Cardiac ventricle fibroblast (primary cell): ENCODE measurements around the gene SF3B6. TPM values are rescaled to one million over a fixed set of nuclear protein-coding genes. Genes with fewer than 3 reads are reported as not detected.

Experiments
- total RNA-seq: library from RNA; depleted of rRNA; stranded (reverse); fragments of >200 nt; gene quantifications from 2 replicates; pipeline ENCODE4 v1.2.3, GENCODE V29; 2015

SF3B6 gene
- total RNA-seq, result 137 and 168 TPM in 2 replicates

GRCh38 chr2:24075915-24076848 is at the start of gene SF3B6:
Gene SF3B6, minus strand, starts transcription at chr2:24076326. Its CDS starts 97 bp downstream, at chr2:24076229.

GRCh38 chr2:24123195-24123921 is 47.2 kb upstream of the SF3B6 start, which contains the start of the genes FAM228B and PFN4:
Gene FAM228B, plus strand, starts transcription at chr2:24123469. Its CDS starts 893 bp downstream, at chr2:24124362.
Gene PFN4, minus strand, starts transcription at chr2:24123334. Its CDS starts 799 bp downstream, at chr2:24122535.

DNA sequence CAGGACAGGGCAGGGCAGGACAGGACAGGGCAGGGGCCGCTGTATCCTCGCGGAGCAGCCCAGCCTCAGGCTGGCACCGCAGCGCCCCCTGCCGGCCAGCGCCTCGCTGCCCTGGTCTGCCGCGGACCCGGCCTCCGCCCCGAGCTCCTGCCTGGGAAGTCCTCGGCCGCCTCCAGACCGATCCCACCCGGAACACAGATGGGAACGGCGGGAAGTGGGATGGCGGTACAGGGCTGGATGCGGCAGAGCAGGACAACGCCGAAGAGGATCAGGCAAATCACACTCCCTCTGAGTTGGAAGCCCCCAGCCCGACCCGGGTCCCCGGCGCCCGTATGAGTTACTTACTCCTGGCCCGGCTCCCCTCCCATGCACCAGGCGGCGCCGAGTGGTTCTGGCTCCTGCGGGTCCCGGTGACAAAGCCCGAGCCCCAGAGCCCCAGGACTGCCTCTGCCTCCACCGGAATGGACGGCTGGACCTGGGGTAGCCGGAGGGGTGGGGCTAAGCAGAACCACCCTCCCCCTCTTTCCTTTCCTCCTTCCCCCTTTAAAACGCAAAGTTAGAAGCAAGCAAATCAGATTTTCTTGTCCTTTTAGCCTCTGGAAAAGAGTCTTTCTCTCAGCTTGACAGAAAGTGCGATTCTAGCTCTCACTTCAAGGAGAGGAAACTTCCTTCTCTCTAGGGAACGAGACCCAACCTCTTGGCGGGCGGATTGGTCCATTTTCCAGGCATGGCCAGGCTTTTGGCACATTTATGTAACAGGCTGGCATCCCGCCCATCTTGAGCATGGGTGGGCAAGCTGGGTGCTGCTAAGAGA is 8.5 kb upstream of the SF3B6 start, which contains the start of gene TP53I3:
TSS of gene TP53I3 (minus strand) at position 449 of the 814 bp plus-strand sequence. CDS start 508 bp downstream, outside the sequence.

DNA sequence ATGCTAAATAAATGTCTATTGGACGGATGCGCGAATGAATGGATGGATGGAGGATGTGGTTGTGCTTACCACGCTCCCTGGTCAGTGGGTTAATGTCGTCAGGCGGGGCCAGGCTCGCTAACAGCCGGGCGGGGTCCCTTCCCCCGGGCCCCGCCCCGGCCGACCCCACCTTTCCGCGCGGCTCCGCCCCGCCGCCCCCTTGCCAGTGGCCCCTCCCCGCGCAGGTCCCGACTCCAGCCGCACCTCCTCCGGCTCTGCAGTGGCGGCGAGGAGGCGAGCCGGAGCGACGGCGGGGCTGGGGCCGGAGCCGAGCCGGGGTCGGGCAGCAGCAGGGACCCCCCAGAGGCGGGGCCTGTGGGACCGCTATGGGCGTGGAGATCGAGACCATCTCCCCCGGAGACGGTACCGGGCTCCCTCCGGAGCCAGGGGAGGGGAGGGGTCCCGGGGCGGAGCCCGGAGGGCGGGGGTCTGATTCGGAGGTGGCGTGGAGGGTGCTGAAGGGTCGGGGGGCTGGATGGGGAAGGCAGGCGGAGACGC is 26.6 kb downstream of the SF3B6 start, which contains the start of gene FKBP1B:
TSS of gene FKBP1B (plus strand) at position 257 of the 537 bp plus-strand sequence. CDS start at position 366, 109 bp downstream.

GRCh38 chr2:24046930-24047702 is 29.0 kb downstream of the SF3B6 start, which contains the start of gene WDCP:
Gene WDCP, minus strand, starts transcription at chr2:24047391. Its CDS starts 7,897 bp downstream, at chr2:24039494.

Other genes with a start within 250 kb of the SF3B6 start
- 3.2 and 5.4 TPM in 2 replicates for gene ATAD2B, start 149.2 kb downstream of the SF3B6 start, total RNA-seq
- 11.9 and 14.4 TPM in 2 replicates for gene UBXN2A, start 135.9 kb downstream of the SF3B6 start, total RNA-seq
- 0.10 TPM in 1 of 2 replicates, not detected in the other for gene MFSD2B, start 66.2 kb downstream of the SF3B6 start, total RNA-seq
- gene WDCP, start 28.9 kb downstream of the SF3B6 start, total RNA-seq, result 5.8 and 6.7 TPM in 2 replicates
- gene FKBP1B, start 26.6 kb downstream of the SF3B6 start, total RNA-seq, result 5.6 and 7.2 TPM in 2 replicates
- 25.2 and 26.0 TPM in 2 replicates for gene TP53I3, start 8.5 kb upstream of the SF3B6 start, total RNA-seq
- gene PFN4, start 47.0 kb upstream of the SF3B6 start, total RNA-seq, result 0.69 TPM in 1 of 2 replicates, not detected in the other
- 5.0 and 8.9 TPM in 2 replicates for gene FAM228B, start 47.1 kb upstream of the SF3B6 start, total RNA-seq
- 0.12 TPM in 1 of 2 replicates, not detected in the other for gene FAM228A, start 98.7 kb upstream of the SF3B6 start, total RNA-seq